ENCODE measurements around the gene FAM131A.
"Not testable (repeated sequence)": the region's sequence is repeated elsewhere in the genome, so short reads cannot be mapped to it uniquely, and the experiment has no call there.

The FAM131A gene

DNA sequence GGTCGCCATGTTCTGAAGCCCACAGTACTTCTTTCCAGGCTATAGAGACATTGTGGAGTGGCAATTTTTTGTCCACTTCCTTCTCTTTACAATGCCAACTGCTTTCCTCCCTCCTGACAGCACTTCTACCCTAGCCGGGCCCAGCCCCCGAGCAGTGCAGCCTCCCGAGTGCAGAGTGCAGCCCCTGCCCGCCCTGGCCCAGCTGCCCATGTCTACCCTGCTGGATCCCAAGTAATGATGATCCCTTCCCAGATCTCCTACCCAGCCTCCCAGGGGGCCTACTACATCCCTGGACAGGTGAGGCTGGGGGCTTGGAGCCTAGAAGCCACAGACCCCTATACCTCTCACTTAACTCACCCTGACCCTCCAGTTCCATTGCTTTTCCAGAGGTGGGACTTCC, 20.2 kb upstream of the FAM131A start:
- no peak for DNase-seq

DNA sequence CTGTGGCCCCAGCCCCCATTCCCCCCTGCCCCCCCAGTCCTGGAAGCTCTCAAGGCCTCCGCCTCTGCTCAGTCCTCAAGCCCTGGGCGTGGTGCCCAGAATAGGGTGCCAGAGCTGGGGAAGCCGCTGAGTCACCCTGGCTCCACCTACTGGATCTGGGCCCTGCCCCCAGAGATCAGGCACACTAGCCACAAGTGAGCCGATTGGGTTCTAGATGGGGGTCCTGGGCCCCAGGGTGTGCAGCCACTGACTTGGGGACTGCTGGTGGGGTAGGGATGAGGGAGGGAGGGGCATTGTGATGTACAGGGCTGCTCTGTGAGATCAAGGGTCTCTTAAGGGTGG, 17.3 kb upstream of the FAM131A start:
- DNase-seq: no peak

DNA sequence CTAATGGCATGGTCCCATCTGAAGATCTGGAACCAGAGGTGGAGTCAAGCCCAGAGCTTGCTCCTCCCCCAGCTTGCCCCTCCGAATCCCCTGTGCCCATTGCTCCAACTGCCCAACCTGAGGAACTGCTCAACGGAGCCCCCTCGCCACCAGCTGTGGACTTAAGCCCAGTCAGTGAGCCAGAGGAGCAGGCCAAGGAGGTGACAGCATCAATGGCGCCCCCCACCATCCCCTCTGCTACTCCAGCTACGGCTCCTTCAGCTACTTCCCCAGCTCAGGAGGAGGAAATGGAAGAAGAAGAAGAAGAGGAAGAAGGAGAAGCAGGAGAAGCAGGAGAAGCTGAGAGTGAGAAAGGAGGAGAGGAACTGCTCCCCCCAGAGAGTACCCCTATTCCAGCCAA, 15.7 kb upstream of the FAM131A start:
- no peak for DNase-seq

DNA sequence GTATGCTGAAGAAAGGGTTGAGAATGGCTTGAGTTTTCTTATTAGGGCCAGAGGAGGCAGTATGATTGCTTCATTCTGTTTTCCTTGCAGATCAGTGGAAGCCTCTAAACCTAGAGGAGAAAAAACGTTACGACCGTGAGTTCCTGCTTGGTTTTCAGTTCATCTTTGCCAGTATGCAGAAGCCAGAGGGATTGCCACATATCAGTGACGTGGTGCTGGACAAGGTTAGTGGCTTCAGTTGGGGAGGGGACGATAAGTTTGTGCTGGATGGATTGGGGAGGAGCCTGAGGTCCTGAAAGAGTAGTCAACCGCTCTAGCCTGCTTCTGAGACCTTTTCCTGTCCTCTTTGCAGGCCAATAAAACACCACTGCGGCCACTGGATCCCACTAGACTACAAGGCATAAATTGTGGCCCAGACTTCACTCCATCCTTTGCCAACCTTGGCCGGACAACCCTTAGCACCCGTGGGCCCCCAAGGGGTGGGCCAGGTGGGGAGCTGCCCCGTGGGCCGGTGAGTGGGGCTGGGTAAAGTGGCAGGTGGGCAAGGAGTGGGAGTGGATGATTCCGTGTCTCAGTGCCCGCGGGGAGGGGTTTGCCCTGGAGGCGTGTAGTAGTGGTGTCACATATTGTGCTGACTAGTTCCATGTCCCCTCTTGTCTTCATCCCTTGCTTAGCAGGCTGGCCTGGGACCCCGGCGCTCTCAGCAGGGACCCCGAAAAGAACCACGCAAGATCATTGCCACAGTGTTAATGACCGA, 14.5 kb upstream of the FAM131A start:
- DNase-seq: no peak

DNA sequence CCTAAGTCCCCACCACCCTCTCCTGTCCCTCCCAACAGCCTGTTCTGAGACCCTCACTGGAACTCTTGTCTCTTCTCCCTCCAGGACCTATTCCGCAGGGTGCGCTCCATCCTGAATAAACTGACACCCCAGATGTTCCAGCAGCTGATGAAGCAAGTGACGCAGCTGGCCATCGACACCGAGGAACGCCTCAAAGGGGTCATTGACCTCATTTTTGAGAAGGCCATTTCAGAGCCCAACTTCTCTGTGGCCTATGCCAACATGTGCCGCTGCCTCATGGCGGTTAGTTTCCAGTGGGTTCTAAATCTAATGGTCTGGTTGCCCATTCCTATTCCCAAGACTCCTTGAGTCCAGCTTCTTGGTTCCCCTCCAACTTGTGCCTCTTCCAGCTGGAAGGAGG, 13.7 kb upstream of the FAM131A start:
- no peak for DNase-seq

DNA sequence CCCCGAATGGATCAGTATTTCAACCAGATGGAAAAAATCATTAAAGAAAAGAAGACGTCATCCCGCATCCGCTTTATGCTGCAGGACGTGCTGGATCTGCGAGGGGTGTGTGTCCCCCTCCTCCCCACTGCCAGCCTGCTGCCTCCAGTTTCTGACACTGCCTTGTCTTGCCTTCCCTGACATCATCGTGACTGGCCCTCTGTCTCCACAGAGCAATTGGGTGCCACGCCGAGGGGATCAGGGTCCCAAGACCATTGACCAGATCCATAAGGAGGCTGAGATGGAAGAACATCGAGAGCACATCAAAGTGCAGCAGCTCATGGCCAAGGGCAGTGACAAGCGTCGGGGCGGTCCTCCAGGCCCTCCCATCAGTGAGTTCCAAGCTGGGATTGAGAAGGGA, 12.1 kb upstream of the FAM131A start:
- DNase-seq: no peak

DNA sequence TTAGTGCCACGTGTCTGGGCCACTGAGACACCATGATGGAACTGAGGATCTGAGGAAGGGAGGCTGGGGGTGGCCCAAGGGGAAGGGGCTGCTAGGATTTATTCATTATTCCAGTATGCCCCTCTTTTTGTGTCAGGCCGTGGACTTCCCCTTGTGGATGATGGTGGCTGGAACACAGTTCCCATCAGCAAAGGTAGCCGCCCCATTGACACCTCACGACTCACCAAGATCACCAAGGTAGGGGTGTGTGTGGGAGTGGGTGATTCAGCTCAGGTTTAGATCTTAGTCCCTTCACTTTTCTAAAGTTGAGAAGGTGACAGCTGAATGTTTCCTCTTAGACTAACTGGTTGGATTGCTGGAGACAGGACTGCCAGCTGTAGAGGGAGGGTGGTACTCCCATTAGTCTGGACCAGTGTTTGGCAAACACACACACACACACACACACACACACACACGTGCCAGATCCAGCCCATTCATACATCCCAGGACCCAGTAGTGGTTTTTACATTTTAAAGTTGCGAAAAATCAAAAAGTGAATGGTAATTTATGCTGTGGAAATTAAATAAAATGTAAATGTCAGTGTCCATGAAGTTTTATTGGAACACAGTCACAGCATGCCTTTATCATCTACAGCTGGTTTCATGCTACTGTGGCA, 11.6 kb upstream of the FAM131A start:
- no peak for DNase-seq

DNA sequence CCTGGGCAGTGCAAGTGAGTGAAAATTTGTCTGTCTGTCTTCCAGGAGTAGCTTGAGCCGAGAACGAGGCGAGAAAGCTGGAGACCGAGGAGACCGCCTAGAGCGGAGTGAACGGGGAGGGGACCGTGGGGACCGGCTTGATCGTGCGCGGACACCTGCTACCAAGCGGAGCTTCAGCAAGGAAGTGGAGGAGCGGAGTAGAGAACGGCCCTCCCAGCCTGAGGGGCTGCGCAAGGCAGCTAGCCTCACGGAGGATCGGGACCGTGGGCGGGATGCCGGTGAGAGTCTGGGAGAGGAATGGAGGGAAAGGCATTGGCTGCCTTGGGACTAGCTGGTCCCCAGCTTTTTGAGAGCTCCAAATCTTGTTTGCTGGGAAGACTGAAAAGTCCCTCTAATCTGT, 10.2 kb upstream of the FAM131A start:
- DNase-seq: no peak

DNA sequence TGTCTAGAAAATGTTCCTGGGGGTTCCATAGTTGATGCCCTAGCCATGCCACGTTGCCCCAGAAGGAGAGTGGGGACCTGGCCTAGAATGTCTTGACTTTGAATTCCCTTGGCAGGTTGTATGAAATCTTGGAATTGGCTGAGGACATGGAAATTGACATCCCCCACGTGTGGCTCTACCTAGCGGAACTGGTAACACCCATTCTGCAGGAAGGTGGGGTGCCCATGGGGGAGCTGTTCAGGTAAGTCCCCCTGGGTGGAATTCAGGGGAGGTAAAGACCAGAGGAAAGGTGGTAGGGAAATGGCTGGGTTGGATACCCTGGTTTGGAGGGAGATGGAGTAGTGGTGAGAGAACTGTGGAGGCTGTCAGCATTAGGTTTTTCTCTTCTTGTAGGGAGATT, 8.9 kb upstream of the FAM131A start:
- DNase-seq: no peak

DNA sequence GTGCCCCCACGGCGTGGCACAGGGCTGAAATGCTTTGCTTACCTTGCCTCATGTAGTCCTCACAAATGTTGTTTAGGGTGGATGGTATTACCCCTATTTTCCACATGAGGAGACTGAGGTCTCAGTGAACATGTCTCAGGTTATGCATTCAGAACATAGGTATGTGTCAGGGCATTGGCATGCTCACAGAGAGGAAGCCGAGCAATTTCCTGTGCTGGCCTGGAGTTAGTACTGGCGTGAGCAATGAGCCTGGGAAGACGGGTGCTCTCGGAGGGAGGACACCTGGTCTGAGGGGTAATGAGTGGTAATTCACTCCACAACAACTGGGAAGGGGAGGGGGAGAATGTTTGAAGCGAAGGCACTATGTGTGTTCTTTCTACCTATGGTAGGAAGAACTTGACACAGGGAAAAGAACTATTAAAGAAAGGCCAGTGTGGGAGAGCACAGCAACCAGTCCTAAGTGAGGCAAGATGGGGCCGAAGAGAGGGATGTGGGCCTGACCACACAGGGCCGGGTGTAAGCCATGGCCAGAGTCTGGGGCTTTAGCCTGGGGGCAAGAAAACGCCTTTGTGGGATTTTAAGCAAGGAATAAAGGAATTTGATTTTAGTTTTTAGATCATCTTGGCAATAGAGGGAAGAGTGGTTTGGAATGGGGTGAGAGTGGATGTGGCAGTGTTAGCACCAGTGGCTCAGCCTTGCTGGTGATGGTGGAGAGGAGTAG, 4.9 kb upstream of the FAM131A start:
- no peak for DNase-seq

DNA sequence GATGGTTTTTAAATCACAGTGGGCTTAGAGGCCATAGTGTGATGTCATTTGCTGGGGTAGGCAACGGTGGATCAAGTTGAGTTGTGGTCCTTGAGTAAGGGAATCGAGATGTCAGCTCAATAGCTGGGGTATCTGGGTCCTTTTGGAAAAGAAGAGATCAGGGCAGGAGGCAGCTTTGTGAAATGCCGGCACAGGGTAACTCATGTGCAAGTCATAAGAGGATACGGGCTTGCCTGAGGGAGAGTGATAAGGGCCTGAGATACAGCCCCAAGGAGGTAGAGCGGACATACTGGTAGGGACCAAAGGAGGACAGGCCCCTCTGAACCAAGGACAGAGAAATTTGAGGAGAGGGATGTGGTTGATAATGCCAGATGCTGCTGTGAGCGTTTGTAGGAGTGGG, 4.2 kb upstream of the FAM131A start:
- DNase-seq: no peak

DNA sequence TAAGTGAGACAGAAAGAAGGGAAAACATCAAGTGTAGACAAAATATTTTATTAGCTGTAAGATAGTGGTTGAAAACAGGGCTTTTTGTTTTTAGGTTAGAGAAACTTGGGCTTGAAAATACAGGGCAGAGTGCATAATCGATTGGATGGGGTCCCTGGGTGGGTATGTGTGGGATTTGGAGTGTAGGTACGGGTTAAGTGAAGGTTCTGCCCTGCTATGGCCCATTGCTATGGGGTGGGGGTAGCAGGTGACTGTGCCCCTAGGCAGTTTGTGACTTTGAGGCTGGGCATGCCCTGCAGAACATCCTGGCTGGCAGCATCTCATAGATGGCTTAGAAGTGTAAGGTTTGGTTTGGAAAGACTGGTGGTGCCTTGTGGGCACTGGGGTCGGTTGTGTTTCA, 3.7 kb upstream of the FAM131A start:
- no peak for DNase-seq

DNA sequence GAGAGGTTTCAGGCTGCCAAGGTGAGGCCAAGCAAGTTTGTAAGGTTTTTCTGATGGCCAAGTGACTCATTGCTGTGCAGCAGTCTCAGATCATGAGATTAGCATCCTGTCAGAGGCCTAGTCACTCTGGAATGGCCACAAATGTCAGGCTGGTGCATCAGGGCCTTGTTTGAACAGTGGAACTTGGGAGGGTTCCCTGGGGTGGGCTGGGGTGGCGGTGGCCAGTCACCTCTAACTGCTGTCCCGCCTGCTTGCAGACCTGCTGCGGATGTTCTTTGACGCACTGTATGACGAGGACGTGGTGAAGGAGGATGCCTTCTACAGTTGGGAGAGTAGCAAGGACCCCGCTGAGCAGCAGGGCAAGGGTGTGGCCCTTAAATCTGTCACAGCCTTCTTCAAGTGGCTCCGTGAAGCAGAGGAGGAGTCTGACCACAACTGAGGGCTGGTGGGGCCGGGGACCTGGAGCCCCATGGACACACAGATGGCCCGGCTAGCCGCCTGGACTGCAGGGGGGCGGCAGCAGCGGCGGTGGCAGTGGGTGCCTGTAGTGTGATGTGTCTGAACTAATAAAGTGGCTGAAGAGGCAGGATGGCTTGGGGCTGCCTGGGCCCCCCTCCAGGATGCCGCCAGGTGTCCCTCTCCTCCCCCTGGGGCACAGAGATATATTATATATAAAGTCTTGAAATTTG, 2.8 kb upstream of the FAM131A start:
- peak; percentile 41 for DNase-seq

DNA sequence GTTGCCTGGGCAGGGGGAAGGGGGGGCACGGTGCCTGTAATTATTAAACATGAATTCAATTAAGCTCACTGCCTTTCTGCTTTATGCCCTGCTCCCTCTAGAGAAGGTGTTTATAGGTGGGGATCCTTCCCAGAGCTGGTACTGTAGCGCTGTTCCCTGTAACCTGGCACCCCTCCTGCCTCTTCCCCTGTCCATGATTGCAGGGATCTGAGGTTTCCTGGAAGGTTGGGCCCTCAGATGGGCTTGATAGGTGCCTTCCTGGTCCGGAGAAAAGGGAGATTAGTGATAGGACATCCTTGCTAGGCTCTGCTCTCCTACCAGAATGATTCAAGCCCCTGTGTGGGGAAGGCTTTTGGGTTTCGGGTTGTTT, 2.1 kb upstream of the FAM131A start:
- no peak for DNase-seq

DNA sequence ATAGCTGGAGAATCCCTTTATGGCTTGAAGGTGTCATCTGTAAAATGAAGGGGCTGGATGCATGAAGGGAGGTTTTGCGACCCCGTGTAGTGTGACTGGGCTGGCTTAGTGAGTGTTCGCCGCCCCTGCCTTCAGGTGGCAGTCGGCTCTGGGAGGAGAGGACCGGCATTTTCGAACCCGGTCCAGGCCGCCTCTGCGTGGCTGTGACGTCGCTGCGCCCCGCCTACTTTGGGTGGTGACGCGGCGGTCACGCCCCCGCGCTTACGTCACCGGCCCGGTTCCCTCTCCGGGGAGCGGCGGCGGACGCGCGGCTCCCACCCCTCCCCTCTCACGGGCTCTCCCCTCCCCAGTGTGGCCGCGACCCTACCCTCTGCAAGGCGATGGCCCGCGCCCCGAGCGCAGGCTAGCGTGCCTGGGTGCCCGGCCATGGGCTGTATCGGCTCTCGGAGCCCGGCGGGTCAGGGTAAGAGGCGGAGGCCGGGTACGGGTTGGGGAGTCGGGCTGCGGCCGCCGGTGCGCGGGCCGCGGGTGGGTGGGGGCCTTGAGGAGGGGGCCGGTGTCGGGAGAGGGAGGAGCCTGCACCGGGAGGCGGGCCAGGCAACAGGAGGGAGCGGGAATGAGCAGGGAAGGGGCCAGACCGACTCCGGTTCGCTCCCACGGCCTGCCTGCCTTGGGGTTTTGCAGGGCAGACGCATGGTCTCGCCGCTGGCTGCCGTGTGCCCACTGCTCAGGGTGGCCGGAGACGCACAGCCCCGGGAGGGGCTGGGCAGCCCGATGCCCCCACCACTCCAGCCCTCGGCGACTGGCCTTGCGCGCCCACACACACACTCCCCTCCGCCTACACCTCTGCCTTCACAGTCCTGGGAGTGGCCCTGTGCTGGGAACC, 1.5 kb upstream of the FAM131A start:
- peak; percentile 84 for DNase-seq

DNA sequence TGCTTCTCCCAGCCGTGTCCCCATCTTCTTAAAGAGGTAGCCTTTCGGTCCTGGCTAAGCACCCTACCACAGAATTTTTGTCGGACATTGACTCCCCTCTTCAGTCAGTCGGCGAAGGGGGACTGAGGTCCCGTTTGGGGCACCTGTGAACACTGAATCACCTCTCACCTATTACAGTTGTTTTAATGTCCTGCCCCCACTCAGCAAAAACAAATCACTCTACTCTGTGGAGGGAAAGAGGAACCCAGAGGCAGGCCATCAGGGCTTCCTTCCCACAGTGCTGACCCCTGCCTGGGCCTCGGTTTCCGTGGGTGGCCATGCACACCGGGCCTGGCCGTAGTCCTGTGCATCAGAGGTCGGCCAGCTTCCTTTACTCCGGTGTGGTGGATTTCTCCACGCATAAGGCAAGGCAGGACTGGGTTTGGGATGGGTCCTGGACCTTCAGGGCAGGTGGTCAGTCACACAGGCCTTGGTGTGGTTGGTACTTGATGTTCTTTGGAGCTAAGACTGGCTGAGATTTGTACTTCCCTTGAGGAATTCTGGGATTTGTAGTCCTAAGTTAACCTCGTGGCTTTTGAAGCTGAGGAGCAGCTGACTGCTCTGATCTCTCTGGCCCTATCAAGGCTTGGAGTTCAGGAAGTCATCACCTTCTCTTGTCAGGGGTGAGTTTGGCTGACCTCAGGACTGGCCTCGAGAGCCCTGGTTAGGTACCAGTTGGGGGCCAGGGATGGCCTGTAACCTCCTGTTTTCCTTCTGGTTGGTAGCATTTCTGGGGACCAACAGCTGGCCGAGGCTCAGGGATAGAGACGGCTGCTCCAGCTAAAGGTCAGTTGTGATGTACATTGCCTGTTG, 627 bp upstream of the FAM131A start:
- no peak for DNase-seq

DNA sequence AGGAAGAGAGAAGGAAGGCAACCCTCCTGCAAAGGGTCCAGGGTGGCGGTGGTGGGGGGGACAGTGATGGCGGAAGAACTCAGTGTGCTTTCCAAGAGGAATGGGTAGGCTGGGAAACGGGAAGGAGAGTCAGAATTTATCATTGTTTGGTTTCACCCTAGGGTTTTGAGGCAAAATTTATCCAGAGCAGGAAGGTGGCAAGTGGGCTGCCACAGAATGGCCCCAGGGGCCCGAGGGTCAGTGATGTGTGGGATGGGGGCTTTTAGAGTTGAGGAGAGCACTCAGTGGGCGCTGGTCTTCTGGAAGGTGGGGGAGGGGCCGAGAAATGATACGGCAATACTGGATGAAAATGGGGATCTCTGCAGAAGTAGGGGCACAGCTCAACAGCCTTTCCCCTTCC, 581 bp downstream of the FAM131A start:
- no peak for DNase-seq

DNA sequence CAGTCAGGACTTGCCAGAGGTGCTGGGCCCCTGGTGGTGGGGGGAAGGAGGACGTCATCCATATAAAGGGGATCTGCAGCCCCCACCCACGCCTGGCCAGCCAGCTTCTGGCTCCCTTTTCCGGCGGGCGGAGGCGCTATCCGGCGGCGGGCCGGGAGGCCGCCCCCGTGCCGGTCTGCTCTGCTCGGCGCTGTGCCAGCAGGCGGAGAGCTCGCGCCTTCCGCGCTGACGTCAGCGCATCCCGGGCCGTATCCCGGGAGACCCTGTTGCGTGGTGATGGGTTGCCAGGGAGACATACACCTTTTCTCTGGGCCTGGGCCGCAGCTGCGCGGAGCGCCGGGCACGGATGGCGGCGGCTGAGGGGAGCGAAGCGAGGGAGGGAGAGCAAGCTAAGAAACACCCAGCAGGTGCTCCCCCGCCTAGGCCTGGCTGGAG, 1.1 kb downstream of the FAM131A start:
- DNase-seq: no peak

DNA sequence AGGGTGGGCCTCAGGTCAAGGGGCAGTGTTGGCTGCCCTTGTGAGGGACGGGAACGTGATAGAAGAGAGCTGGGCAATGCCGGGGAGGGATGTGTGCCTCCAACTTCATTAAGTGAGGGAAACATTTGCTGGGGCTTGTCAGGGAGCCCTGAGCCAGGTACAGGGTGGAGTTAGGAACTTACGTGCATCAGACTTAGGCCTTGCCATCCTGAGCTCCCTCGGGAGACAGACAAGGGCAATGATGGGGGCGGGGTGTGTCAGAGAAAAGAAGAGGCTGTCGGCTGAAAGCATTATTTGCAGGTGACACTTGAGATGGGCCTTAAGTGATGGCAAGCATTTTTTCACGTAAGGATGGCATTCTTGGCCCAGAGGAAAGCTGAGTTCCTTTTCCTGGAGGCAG, 1.6 kb downstream of the FAM131A start:
- no peak for DNase-seq

DNA sequence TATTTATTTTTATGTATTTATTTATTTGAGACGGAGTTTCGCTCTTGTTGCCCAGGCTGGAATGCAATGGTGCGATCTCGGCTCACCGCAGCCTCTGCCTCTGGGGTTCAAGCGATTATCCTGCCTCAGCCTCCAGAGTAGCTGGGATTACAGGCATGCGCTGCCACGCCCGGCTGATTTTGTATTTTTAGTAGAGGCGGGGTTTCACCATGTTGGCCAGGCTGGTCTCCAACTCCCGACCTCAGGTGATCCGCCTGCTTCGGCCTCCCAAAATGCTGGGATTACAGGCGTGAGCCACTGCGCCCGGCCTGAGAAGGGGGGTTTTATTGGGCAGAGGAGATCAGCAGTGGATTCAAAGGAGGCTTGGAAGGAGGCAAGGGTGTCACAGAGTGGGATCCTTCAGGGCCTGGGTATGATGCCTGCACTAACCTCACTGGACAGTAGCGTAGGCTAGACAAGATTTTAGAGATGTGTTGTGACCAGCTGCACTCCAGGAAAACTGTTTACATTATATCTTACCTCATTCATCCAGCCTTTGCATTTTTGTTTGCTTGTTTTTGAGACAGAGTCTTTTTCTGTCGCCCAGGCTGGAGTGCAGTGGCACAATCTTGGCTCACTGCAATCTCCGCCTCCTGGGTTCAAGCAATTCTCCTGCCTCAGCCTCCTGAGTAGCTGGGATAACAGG, 2.2 kb downstream of the FAM131A start:
- not testable (repeated sequence) for DNase-seq

DNA sequence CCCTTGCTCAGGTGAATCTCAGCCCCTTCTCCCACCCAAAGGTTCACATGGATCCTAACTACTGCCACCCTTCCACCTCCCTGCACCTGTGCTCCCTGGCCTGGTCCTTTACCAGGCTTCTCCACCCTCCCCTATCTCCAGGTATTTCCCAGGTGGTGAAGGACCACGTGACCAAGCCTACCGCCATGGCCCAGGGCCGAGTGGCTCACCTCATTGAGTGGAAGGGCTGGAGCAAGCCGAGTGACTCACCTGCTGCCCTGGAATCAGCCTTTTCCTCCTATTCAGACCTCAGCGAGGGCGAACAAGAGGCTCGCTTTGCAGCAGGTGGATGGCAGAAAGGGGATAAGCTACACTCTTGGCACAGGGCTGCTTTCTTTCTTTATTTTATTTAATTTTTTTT, 4.5 kb downstream of the FAM131A start:
- no peak for DNase-seq

All from effector CD4-positive, alpha-beta T cell (primary cell).